GM19397 (cell line): ENCODE data around the gene GRK3.
"Not testable (repeated sequence)": the region's sequence is repeated elsewhere in the genome, so short reads cannot be mapped to it uniquely, and the experiment has no call there.

ENCODE experiments used
- ATAC-seq: cut with Tn5 transposase; IDR thresholded peaks from one replicate; pipeline ENCODE4 v1.9.1; 2021; ENCODE audit warnings: mild to moderate bottlenecking, moderate library complexity; ENCODE audit not compliant: unreplicated experiment

Gene GRK3

GRCh38 chr22:25564320-25564978 lies at the start of gene GRK3:
TSS of gene GRK3 (plus strand) at chr22:25564675. CDS start at chr22:25565041, 366 bp downstream.
- peak; percentile 59 for ATAC-seq

GRCh38 chr22:25518000-25518663 lies 46.3 kb upstream of the GRK3 start:
- no peak for ATAC-seq

GRCh38 chr22:25525376-25525775 lies 39.1 kb upstream of the GRK3 start:
- ATAC-seq, result no peak

- not testable (repeated sequence) for ATAC-seq
These were observed 38.5 kb upstream of the GRK3 start for GRCh38 chr22:25525804-25526584.

- not testable (repeated sequence) for ATAC-seq
These were observed 37.5 kb upstream of the GRK3 start for GRCh38 chr22:25527016-25527415.

- ATAC-seq, result not testable (repeated sequence)
These were observed 36.4 kb upstream of the GRK3 start for GRCh38 chr22:25528068-25528467.

- not testable (repeated sequence) for ATAC-seq
These were observed 35.4 kb upstream of the GRK3 start for GRCh38 chr22:25529059-25529458.

- ATAC-seq, result not testable (repeated sequence)
These were observed 34.8 kb upstream of the GRK3 start for GRCh38 chr22:25529541-25530137.

- ATAC-seq, result not testable (repeated sequence)
These were observed 32.8 kb upstream of the GRK3 start for GRCh38 chr22:25531677-25532076.

GRCh38 chr22:25534724-25535123 lies 29.8 kb upstream of the GRK3 start:
- ATAC-seq, result no peak

- no peak for ATAC-seq
These were observed 27.9 kb upstream of the GRK3 start for GRCh38 chr22:25536589-25536988.

GRCh38 chr22:25540166-25540907 lies 24.1 kb upstream of the GRK3 start:
- no peak for ATAC-seq

- no peak for ATAC-seq
These were observed 23.4 kb upstream of the GRK3 start for GRCh38 chr22:25540908-25541660.

- ATAC-seq, result no peak
These were observed 22.3 kb upstream of the GRK3 start for GRCh38 chr22:25542191-25542590.

GRCh38 chr22:25542720-25543402 lies 21.6 kb upstream of the GRK3 start:
- no peak for ATAC-seq

- ATAC-seq, result no peak
These were observed 19.3 kb upstream of the GRK3 start for GRCh38 chr22:25545146-25545545.

GRCh38 chr22:25545672-25546071 lies 18.8 kb upstream of the GRK3 start:
- ATAC-seq, result no peak

- ATAC-seq, result no peak
These were observed 18.2 kb upstream of the GRK3 start for GRCh38 chr22:25546242-25546641.

- no peak for ATAC-seq
These were observed 17.7 kb upstream of the GRK3 start for GRCh38 chr22:25546751-25547150.
